IMR-90 (cell line): Measurements from ENCODE around the gene FUT2.

Source experiments
- BHLHE40 ChIP-seq: fragments of 150-350 bp; IDR thresholded peaks from 2 replicates; pipeline ENCODE4 v1.6.1; 2016; ENCODE audit warnings: mild to moderate bottlenecking, low read depth, low read length
- CEBPB ChIP-seq: IDR thresholded peaks from 2 replicates; pipeline ENCODE4 v1.6.1; 2012; ENCODE audit warnings: low read depth, low read length, improper control_type of control experiment
- ELK1 ChIP-seq: fragments of 150-350 bp; IDR thresholded peaks from 2 replicates; pipeline ENCODE4 v1.6.1; 2016; ENCODE audit warnings: low read depth, mild to moderate bottlenecking, low read length, moderate library complexity, borderline replicate concordance
- FOS ChIP-seq: fragments of 150-350 bp; IDR thresholded peaks from 2 replicates; pipeline ENCODE4 v1.6.1; 2016; ENCODE audit warnings: low read depth, low read length
- MAZ ChIP-seq: IDR thresholded peaks from 2 replicates; pipeline ENCODE4 v1.6.1; 2012; ENCODE audit warnings: low read depth, mild to moderate bottlenecking, low read length, improper control_type of control experiment, moderate library complexity, borderline replicate concordance
- MXI1 ChIP-seq: IDR thresholded peaks from 2 replicates; pipeline ENCODE4 v1.6.1; 2012; ENCODE audit warnings: low read depth, mild to moderate bottlenecking, low read length, moderate library complexity, borderline replicate concordance
- NFE2L2 ChIP-seq: fragments of 150-350 bp; IDR thresholded peaks from 2 replicates; pipeline ENCODE4 v1.6.1; 2016; ENCODE audit warnings: low read depth, mild to moderate bottlenecking, low read length
- POLR2A ChIP-seq: IDR thresholded peaks from 2 replicates; pipeline ENCODE4 v1.6.1; 2012; ENCODE audit warnings: mild to moderate bottlenecking, low read depth, low read length
- RAD21 ChIP-seq: IDR thresholded peaks from 2 replicates; pipeline ENCODE4 v1.6.1; 2012; ENCODE audit warnings: low read length, improper control_type of control experiment
- RFX5 ChIP-seq: IDR thresholded peaks from 2 replicates; pipeline ENCODE4 v1.8.0; 2012; ENCODE audit warnings: low read depth, mild to moderate bottlenecking, low read length, moderate library complexity
- SMC3 ChIP-seq: fragments of 150-350 bp; IDR thresholded peaks from 2 replicates; pipeline ENCODE4 v1.6.1; 2016; ENCODE audit warnings: low read depth, mild to moderate bottlenecking, antibody characterized with exemption, low read length, moderate library complexity
- TF ChIP-seq, protein P1 (sequence below): conservative IDR thresholded peaks from 2 replicates; pipeline ENCODE4 v1.5.1; 2012; ENCODE audit warnings: mild to moderate bottlenecking, low read depth, low read length, improper control_type of control experiment

DNA sequence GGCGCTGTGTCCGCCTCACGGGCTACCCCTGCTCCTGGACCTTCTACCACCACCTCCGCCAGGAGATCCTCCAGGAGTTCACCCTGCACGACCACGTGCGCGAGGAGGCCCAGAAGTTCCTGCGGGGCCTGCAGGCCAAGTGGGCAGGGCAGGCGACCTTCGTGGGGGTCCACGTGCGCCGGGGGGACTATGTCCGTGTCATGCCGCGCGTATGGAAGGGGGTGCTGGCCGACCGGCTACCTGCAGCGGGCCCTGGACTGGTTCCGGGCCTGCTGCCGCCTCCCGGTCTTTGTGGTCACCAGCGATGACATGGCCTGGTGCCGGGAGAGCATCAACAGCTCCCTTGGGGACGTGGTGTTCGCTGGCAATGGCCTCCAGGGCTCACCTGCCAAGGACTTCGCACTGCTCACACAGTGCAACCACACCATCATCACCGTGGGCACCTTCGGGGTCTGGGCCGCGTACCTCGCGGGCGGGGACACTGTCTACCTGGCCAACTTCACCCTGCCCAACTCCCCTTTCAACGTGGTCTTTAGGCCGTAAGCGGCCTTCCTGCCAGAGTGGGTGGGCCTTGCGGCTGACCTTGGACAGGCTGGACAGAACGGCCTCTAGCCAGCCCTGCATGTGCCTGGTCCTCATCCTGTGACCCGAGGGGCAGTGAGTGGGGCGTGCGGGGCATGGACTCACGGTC is 15.2 kb upstream of the FUT2 start:
- TF ChIP-seq, protein P1, sequence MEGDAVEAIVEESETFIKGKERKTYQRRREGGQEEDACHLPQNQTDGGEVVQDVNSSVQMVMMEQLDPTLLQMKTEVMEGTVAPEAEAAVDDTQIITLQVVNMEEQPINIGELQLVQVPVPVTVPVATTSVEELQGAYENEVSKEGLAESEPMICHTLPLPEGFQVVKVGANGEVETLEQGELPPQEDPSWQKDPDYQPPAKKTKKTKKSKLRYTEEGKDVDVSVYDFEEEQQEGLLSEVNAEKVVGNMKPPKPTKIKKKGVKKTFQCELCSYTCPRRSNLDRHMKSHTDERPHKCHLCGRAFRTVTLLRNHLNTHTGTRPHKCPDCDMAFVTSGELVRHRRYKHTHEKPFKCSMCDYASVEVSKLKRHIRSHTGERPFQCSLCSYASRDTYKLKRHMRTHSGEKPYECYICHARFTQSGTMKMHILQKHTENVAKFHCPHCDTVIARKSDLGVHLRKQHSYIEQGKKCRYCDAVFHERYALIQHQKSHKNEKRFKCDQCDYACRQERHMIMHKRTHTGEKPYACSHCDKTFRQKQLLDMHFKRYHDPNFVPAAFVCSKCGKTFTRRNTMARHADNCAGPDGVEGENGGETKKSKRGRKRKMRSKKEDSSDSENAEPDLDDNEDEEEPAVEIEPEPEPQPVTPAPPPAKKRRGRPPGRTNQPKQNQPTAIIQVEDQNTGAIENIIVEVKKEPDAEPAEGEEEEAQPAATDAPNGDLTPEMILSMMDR, result no peak
- TF ChIP-seq RAD21 (no peak), POLR2A (no peak), CEBPB (no peak), MXI1 (no peak), NFE2L2 (no peak), FOS (no peak), RFX5 (no peak), ELK1 (no peak), SMC3 (no peak), BHLHE40 (no peak), MAZ (no peak)
